ENCODE data around the gene LDLRAD4. TPM values are rescaled to one million over a fixed set of nuclear protein-coding genes. Genes with fewer than 3 reads are reported as not detected.

Gene LDLRAD4
- total and polyA plus RNA-seq, 5 donors from 2014 or later, result 42.4 to 207 (median 49.8) TPM

GRCh38 chr18:13653746-13654433, 435.3 kb downstream of the LDLRAD4 start:
- H3K27me3 ChIP-seq (ENCODE audit: control insufficient read depth, insufficient read depth, low read length), result no peaks in the 10 kb centered on the region
- Mint-ChIP-seq H3K9me3 (peaks cover 0 to 1% (median 0%) of the 10 kb centered on the region in 7 donors), H3K27ac (peak overlapping the region in 1 of 3 donors; percentile 76), H3K36me3 (no peaks in the 10 kb centered on the region), H3K4me1 (peaks cover 0 to 8% (median under 1%) of the 10 kb centered on the region in 4 donors), H3K4me3 (peak overlapping the region in 1 of 4 donors; percentile 29), H3K27me3 (no peaks in the 10 kb centered on the region)
- H3K9me3 ChIP-seq (ENCODE audit: control insufficient read depth in 2 of 2, low read length in 2 of 2), result no peaks in the 10 kb centered on the region
- no peak overlapping the region for H3K4me3 ChIP-seq (ENCODE audit: low read depth, low read length)
- DNase-seq (no peak), ATAC-seq (ENCODE audit: low read depth in 2 of 2) (no peak)
- H3K4me1 ChIP-seq (ENCODE audit: control insufficient read depth, insufficient read depth, low read length, poor library complexity, severe bottlenecking), result no peaks in the 10 kb centered on the region
- H3K27ac ChIP-seq (ENCODE audit: insufficient read depth, low read length, poor library complexity, severe bottlenecking), result no peak overlapping the region
- H3K36me3 ChIP-seq (ENCODE audit: control insufficient read depth, insufficient read depth, low read length), result no peaks in the 10 kb centered on the region

DNA sequence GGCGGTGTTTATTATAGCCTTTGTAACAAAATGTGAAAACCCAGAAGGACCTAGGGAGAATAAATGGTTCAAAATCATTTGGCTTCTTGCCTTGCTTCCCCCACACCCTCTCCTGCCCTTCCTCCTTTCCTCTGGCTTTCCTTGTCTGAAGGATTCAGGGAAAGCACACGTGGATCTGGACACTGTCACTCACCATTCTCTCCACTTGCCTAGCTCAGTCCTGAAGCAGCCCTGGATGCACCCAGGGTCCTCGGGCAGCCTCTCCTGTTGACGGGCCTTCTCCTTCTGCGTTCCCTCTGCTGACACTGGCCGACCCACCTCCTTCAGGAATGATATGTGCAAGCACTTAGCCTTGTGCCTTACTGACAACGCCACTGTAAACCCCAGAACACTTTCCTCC, 439.4 kb downstream of the LDLRAD4 start:
- peaks cover 0 to 1% (median 0%) of the 10 kb centered on the region in 7 donors for H3K9me3 Mint-ChIP-seq
- no peak overlapping the region for H3K27ac Mint-ChIP-seq
- no peak overlapping the region for H3K4me3 ChIP-seq (ENCODE audit: low read depth, low read length)

GRCh38 chr18:13658436-13659204, 440.1 kb downstream of the LDLRAD4 start:
- peaks cover 0 to 1% (median 0%) of the 10 kb centered on the region in 7 donors for H3K9me3 Mint-ChIP-seq
- ATAC-seq (ENCODE audit: low read depth in 2 of 2), result no peak
- no peak overlapping the region for H3K4me3 Mint-ChIP-seq

More for the DNA sequence above, 439.4 kb downstream of the LDLRAD4 start:
- H3K4me1 Mint-ChIP-seq, result peaks cover 0 to 5% (median 0%) of the 10 kb centered on the region in 4 donors
- no peaks in the 10 kb centered on the region for H3K9me3 ChIP-seq (ENCODE audit: control insufficient read depth in 2 of 2, low read length in 2 of 2)
- H3K4me3 Mint-ChIP-seq, result no peak overlapping the region
- no peaks in the 10 kb centered on the region for H3K27me3 Mint-ChIP-seq
- no peak for ATAC-seq (ENCODE audit: low read depth in 2 of 2)
- H3K27me3 ChIP-seq (ENCODE audit: control insufficient read depth, insufficient read depth, low read length), result no peaks in the 10 kb centered on the region
- no peaks in the 10 kb centered on the region for H3K4me1 ChIP-seq (ENCODE audit: control insufficient read depth, insufficient read depth, low read length, poor library complexity, severe bottlenecking)
- no peak overlapping the region for H3K27ac ChIP-seq (ENCODE audit: insufficient read depth, low read length, poor library complexity, severe bottlenecking)
- DNase-seq, result no peak
- H3K36me3 Mint-ChIP-seq, result no peaks in the 10 kb centered on the region
- H3K36me3 ChIP-seq (ENCODE audit: control insufficient read depth, insufficient read depth, low read length), result no peaks in the 10 kb centered on the region

DNA sequence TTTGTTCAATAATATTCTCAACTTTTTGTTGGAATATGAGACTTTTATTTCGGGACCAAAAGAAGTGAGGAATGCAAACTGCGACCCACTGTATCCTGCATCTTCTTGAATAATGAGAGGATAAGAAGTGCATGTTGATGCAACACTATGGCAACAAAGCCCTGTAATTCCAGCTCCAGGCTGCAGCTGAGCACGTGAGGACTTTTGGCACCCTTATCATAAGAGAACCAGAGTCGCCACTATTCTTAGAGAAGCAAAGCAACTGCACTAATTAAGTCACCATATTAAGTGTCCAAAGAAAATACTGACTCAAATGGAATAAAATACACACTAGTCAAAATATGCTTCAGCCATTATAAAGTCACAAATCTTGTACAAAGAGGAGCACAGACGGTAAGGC, 441.9 kb downstream of the LDLRAD4 start:
- Histone ChIP-seq H3K36me3 (ENCODE audit: control insufficient read depth, insufficient read depth, low read length) (peaks cover 3% of the 10 kb centered on the region), H3K4me3 (ENCODE audit: low read depth, low read length) (no peak overlapping the region), H3K9me3 (ENCODE audit: control insufficient read depth in 2 of 2, low read length in 2 of 2) (no peaks in the 10 kb centered on the region), H3K27ac (ENCODE audit: insufficient read depth, low read length, poor library complexity, severe bottlenecking) (no peak overlapping the region), H3K27me3 (ENCODE audit: control insufficient read depth, insufficient read depth, low read length) (no peaks in the 10 kb centered on the region), H3K4me1 (ENCODE audit: control insufficient read depth, insufficient read depth, low read length, poor library complexity, severe bottlenecking) (no peaks in the 10 kb centered on the region)
- Mint-ChIP-seq H3K27ac (no peak overlapping the region), H3K4me1 (peaks cover 0 to 5% (median 0%) of the 10 kb centered on the region in 4 donors), H3K9me3 (peaks cover 0 to 1% (median 0%) of the 10 kb centered on the region in 7 donors), H3K27me3 (no peaks in the 10 kb centered on the region), H3K36me3 (peaks cover 7% of the 10 kb centered on the region), H3K4me3 (no peak overlapping the region)
- ATAC-seq (ENCODE audit: low read depth in 2 of 2) (no peak), DNase-seq (no peak)

More at GRCh38 chr18:13658436-13659204, 440.1 kb downstream of the LDLRAD4 start:
- no peak overlapping the region for H3K27ac ChIP-seq (ENCODE audit: insufficient read depth, low read length, poor library complexity, severe bottlenecking)
- H3K4me1 Mint-ChIP-seq, result peaks cover 0 to 5% (median 0%) of the 10 kb centered on the region in 4 donors
- H3K27me3 Mint-ChIP-seq, result no peaks in the 10 kb centered on the region
- H3K36me3 ChIP-seq (ENCODE audit: control insufficient read depth, insufficient read depth, low read length), result no peaks in the 10 kb centered on the region
- no peak overlapping the region for H3K27ac Mint-ChIP-seq
- H3K36me3 Mint-ChIP-seq, result no peaks in the 10 kb centered on the region
- DNase-seq, result no peak
- H3K27me3 ChIP-seq (ENCODE audit: control insufficient read depth, insufficient read depth, low read length), result no peaks in the 10 kb centered on the region
- no peak overlapping the region for H3K4me3 ChIP-seq (ENCODE audit: low read depth, low read length)
- H3K4me1 ChIP-seq (ENCODE audit: control insufficient read depth, insufficient read depth, low read length, poor library complexity, severe bottlenecking), result no peaks in the 10 kb centered on the region
- no peaks in the 10 kb centered on the region for H3K9me3 ChIP-seq (ENCODE audit: control insufficient read depth in 2 of 2, low read length in 2 of 2)

DNA sequence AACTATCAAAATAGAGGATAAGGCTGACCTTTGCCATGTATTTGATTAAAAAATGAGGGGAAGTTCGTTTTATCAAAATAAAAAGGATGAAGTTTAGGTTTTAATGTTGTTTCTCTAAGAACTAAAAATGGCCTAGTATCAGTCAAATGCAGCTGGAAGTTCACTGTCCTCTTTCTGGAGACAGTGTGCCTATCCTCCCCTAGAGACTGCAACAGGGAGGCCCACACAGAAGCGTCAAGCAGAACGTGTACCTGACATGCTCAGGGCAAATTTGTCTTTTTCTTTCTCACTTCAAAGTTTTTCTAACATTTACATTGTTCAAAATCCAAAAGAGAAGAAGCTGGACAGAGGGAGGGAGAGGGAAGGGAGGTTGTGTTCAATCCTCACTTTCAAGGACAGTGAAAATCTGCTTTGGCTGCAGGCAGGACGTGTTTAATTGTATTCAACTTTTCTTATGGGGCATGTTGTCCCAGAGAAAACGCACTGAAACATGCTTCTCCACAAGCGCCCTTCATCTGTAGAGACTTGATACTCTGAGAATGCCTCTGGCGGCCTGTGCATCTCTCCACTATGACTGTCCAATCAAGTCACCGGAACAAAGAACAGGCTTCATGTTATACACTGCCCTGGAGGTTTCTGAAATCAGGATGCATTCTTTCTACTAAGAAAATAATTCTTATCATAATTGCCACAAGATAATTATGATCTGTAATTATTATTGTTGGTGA, 442.7 kb downstream of the LDLRAD4 start:
- Mint-ChIP-seq H3K36me3 (peaks cover 7% of the 10 kb centered on the region), H3K4me1 (peaks cover 0 to 5% (median 0%) of the 10 kb centered on the region in 4 donors), H3K27me3 (no peaks in the 10 kb centered on the region), H3K27ac (no peak overlapping the region), H3K4me3 (no peak overlapping the region), H3K9me3 (peaks cover 0 to 1% (median 0%) of the 10 kb centered on the region in 7 donors)
- H3K4me1 ChIP-seq (ENCODE audit: control insufficient read depth, insufficient read depth, low read length, poor library complexity, severe bottlenecking), result no peaks in the 10 kb centered on the region
- ATAC-seq (ENCODE audit: low read depth in 2 of 2) (no peak), DNase-seq (no peak)
- H3K27me3 ChIP-seq (ENCODE audit: control insufficient read depth, insufficient read depth, low read length), result no peaks in the 10 kb centered on the region
- peaks cover 10% of the 10 kb centered on the region for H3K36me3 ChIP-seq (ENCODE audit: control insufficient read depth, insufficient read depth, low read length)
- H3K4me3 ChIP-seq (ENCODE audit: low read depth, low read length), result no peak overlapping the region
- H3K27ac ChIP-seq (ENCODE audit: insufficient read depth, low read length, poor library complexity, severe bottlenecking), result no peak overlapping the region
- H3K9me3 ChIP-seq (ENCODE audit: control insufficient read depth in 2 of 2, low read length in 2 of 2), result no peaks in the 10 kb centered on the region

GRCh38 chr18:13661779-13662256, 443.3 kb downstream of the LDLRAD4 start:
- Mint-ChIP-seq H3K9me3 (peaks cover 0 to 1% (median 0%) of the 10 kb centered on the region in 7 donors), H3K27me3 (no peaks in the 10 kb centered on the region), H3K4me3 (no peak overlapping the region), H3K27ac (no peak overlapping the region), H3K4me1 (peaks cover 0 to 5% (median 0%) of the 10 kb centered on the region in 4 donors), H3K36me3 (peaks cover 10% of the 10 kb centered on the region)
- no peak for DNase-seq
- H3K4me3 ChIP-seq (ENCODE audit: low read depth, low read length), result no peak overlapping the region
- H3K27me3 ChIP-seq (ENCODE audit: control insufficient read depth, insufficient read depth, low read length), result no peaks in the 10 kb centered on the region
- peaks cover 12% of the 10 kb centered on the region for H3K36me3 ChIP-seq (ENCODE audit: control insufficient read depth, insufficient read depth, low read length)
- no peaks in the 10 kb centered on the region for H3K9me3 ChIP-seq (ENCODE audit: control insufficient read depth in 2 of 2, low read length in 2 of 2)
- no peaks in the 10 kb centered on the region for H3K4me1 ChIP-seq (ENCODE audit: control insufficient read depth, insufficient read depth, low read length, poor library complexity, severe bottlenecking)
- H3K27ac ChIP-seq (ENCODE audit: insufficient read depth, low read length, poor library complexity, severe bottlenecking), result no peak overlapping the region
- no peak for ATAC-seq (ENCODE audit: low read depth in 2 of 2)

DNA sequence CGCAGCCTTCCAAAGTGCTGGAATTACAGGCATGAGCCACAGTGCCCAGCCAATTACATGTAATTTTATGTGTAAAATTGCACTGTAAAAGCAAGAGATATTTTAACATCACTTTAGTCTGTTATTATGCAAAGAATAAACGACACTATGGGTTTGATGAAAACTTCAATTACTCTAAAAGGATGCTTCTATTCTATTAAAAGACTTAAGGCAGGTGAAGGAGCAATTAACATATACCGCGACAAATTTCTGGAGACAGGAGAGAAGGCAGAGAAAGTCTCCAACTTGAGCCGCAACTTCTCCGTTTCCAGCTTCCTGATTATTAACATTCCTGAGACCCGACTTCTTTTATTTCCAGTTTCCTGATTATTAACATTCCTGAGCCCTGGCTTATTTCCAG, 454.1 kb downstream of the LDLRAD4 start:
- no peaks in the 10 kb centered on the region for H3K36me3 ChIP-seq (ENCODE audit: control insufficient read depth, insufficient read depth, low read length)
- H3K4me1 ChIP-seq (ENCODE audit: control insufficient read depth, insufficient read depth, low read length, poor library complexity, severe bottlenecking), result no peaks in the 10 kb centered on the region
- Mint-ChIP-seq H3K9me3 (no peaks in the 10 kb centered on the region), H3K4me3 (no peak overlapping the region), H3K27me3 (no peaks in the 10 kb centered on the region), H3K36me3 (peaks cover 10% of the 10 kb centered on the region), H3K4me1 (peaks cover 0 to 11% (median 6%) of the 10 kb centered on the region in 4 donors), H3K27ac (no peak overlapping the region)
- H3K27me3 ChIP-seq (ENCODE audit: control insufficient read depth, insufficient read depth, low read length), result no peaks in the 10 kb centered on the region
- no peak overlapping the region for H3K27ac ChIP-seq (ENCODE audit: insufficient read depth, low read length, poor library complexity, severe bottlenecking)
- DNase-seq (peak in 1 of 3 donors; percentile 54), ATAC-seq (ENCODE audit: low read depth in 2 of 2) (no peak)
- H3K9me3 ChIP-seq (ENCODE audit: control insufficient read depth in 2 of 2, low read length in 2 of 2), result no peaks in the 10 kb centered on the region
- H3K4me3 ChIP-seq (ENCODE audit: low read depth, low read length), result no peak overlapping the region
